ENCODE measurements around the gene DBNL. TPM values are rescaled to one million over a fixed set of nuclear protein-coding genes. Genes with fewer than 3 reads are reported as not detected.

The DBNL gene
- total and polyA plus RNA-seq, 2 donors (not counting 1 experiment from before 2014, with no cell fraction given): 335 to 386 TPM

GRCh38 chr7:44107116-44107960, 62.8 kb downstream of the DBNL start:
- Histone ChIP-seq H3K27ac (ENCODE audit: low read length in 2 of 2) (no peak overlapping the region), H4K20me1 (ENCODE audit: control insufficient read depth, insufficient read depth, low read length, poor library complexity, severe bottlenecking) (no peaks in the 10 kb centered on the region), H3K9ac (ENCODE audit: low read length) (no peak overlapping the region), H3K9me3 (ENCODE audit: control extremely low read depth in 1 of 3, control insufficient read depth in 2 of 3, insufficient read depth in 1 of 3, low read length in 2 of 3) (no peaks in the 10 kb centered on the region), H2AFZ (ENCODE audit: insufficient read depth, low read depth, low read length, poor library complexity, severe bottlenecking) (no peak overlapping the region), H3K4me3 (ENCODE audit: control extremely low read depth in 1 of 5, extremely low read depth in 1 of 5, insufficient read depth in 1 of 5, low read depth in 2 of 5, low read length in 4 of 5) (no peak overlapping the region), H3K27me3 (replicated peaks in 1 of 4; ENCODE audit: control extremely low read depth in 1 of 4, control insufficient read depth in 3 of 4, insufficient read depth in 4 of 4, low read length in 3 of 4) (peaks cover 0 to 11% (median 2%) of the 10 kb centered on the region in 4 experiments), H3K36me3 (replicated peaks in 1 of 2; ENCODE audit: control extremely low read depth in 1 of 2, control insufficient read depth in 1 of 2, extremely low read depth in 1 of 2, insufficient read depth in 2 of 2, low read length in 1 of 2) (peaks cover 0 to 14% of the 10 kb centered on the region in 2 experiments), H3K4me1 (ENCODE audit: control insufficient read depth in 2 of 2, insufficient read depth in 2 of 2, low read length in 2 of 2) (peaks cover 18 to 34% of the 10 kb centered on the region in 2 donors), H3K4me2 (replicated peaks; ENCODE audit: low read depth, low read length, poor library complexity, severe bottlenecking) (no peak overlapping the region), H3K79me2 (ENCODE audit: control insufficient read depth, insufficient read depth, low read length) (peaks cover 9% of the 10 kb centered on the region)
- Mint-ChIP-seq H3K4me3 (no peak overlapping the region), H3K27me3 (no peaks in the 10 kb centered on the region), H3K27ac (no peak overlapping the region), H3K9me3 (ENCODE audit: insufficient read depth) (no peaks in the 10 kb centered on the region), H3K4me1 (peaks cover 29% of the 10 kb centered on the region)
- POLR2A ChIA-PET: interaction anchor here (0.7 kb wide), 1 partner anchor 31 kb away, joined by 3 read pairs; no protein-coding TSS in a partner anchor
- DNase-seq (no peak), ATAC-seq (ENCODE audit: low read depth) (no peak)
- intact Hi-C loops (cut with micrococcal nuclease): no loop called here
- WGBS (ENCODE audit: insufficient coverage): 93% methylated on average over 10 of the region's 18 CpGs
- CTCF ChIA-PET: no interaction called here
- no peak for TF ChIP-seq CTCF (IDR thresholded peaks at IDR 0.05)
- no peak for TF ChIP-seq EZH2 (IDR thresholded peaks at IDR 0.05; ENCODE audit: borderline replicate concordance, insufficient read depth, low read depth, low read length, poor library complexity, severe bottlenecking)
